GM18502 (cell line): Measurements from ENCODE around the gene AGXT2.

Experiments
- ATAC-seq: cut with Tn5 transposase; IDR thresholded peaks from one replicate; pipeline ENCODE4 v1.9.1; 2021; ENCODE audit warnings: mild to moderate bottlenecking; ENCODE audit not compliant: unreplicated experiment, poor library complexity

AGXT2 gene

DNA sequence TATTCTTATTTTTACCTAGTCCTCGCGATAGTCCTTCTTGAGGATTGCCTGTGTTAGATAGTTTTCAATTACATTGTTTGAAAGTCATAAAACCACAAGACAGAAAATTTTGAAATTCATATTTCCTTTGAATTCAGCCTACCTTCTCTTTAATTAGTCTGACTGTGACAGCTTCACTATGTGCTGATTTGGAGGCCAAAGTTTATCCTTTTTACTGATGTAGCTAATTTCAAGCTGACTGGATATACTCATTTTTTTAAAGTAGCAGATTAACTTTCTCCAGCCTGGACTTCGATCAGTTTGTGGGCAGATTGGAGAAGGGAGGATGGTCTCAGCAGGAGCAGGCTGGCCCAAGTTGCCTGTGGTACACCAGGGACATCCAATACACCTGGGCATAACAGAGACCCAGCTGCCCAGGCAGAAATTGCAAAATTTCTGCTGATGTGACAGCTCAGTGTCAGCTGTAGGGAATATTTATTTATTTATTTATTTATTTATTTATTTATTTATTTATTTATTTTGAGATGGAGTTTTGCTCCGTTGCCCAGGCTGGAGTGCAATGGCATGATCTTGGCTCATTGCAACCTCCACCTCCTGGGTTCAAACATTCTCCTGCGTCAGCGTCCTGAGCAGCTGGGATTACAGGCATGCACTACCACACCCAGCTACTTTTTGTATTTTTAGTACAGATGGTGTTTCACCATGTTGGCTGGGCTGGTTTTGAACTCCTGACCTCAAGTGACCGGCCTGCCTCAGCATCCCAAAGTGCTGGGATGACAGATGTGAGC, 24.2 kb downstream of the AGXT2 start:
- ATAC-seq = no peak

GRCh38 chr5:35016174-35017051, 31.3 kb downstream of the AGXT2 start:
- peak; percentile 89 for ATAC-seq

- ATAC-seq = no peak
These were observed 32.7 kb downstream of the AGXT2 start for GRCh38 chr5:35015063-35015462.

DNA sequence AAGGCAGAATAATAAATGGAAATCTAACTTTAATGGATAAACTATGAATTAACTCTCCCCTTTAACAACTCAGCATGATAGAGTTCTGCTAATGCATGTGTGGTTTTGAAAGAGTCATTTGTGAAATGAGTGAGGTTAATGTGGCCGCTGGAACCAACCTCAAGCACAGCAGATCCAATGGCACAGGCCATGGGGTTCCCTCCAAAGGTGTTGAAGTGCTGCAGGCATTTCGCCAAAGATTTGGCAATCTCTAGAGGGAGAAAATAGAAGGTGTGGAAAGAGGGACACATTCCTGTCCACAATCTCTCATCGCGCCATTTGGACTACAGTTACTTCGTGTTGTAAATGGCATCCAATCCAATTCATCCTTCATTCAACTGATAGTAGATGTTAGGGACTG, 35.0 kb downstream of the AGXT2 start:
- no peak for ATAC-seq

GRCh38 chr5:35012365-35012764, 35.4 kb downstream of the AGXT2 start:
- ATAC-seq = no peak

- no peak for ATAC-seq
These were observed 37.1 kb downstream of the AGXT2 start for GRCh38 chr5:35010676-35011075.

GRCh38 chr5:35009657-35010056, 38.1 kb downstream of the AGXT2 start:
- no peak for ATAC-seq

DNA sequence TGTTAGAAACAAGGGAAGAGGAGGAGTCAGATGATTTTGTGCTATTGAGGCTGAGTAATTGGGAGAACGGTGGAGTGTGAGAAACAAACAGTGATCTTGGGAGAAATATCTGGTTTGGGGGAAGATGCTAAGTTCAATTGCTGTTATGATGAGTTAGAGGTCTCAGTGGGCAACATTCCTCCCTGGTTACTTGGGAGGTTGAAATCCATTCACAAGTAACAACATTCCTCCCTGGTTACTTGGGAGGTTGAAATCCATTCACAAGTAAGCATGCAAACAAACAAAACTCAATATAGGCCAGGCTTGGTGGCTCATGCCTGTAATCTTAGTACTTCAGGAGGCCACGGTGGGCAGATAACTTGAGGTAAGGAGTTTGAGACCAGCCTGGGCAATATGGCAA, 38.7 kb downstream of the AGXT2 start:
- no peak for ATAC-seq

- ATAC-seq = no peak
These were observed 43.0 kb downstream of the AGXT2 start for GRCh38 chr5:35004771-35005170.

DNA sequence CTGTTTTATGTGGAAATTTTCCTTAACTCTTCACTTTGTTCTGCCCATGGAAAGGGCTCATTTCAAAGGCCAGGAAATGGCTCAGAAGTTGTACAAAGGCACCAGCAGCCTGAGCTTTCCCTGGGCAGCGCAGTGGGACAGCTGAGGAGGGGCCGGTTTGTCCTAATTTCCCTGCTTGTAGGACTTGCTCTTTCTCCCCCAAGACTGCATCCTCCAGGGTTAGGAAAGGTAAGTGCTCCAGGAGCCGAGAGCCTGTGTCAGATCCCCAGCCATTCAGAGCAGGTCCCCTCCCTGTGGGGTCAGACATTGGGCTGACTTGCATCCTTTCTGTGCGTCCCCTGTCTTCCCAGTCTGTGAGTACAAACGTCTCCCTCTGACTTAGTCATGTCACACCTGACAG, 43.5 kb downstream of the AGXT2 start:
- ATAC-seq = no peak

DNA sequence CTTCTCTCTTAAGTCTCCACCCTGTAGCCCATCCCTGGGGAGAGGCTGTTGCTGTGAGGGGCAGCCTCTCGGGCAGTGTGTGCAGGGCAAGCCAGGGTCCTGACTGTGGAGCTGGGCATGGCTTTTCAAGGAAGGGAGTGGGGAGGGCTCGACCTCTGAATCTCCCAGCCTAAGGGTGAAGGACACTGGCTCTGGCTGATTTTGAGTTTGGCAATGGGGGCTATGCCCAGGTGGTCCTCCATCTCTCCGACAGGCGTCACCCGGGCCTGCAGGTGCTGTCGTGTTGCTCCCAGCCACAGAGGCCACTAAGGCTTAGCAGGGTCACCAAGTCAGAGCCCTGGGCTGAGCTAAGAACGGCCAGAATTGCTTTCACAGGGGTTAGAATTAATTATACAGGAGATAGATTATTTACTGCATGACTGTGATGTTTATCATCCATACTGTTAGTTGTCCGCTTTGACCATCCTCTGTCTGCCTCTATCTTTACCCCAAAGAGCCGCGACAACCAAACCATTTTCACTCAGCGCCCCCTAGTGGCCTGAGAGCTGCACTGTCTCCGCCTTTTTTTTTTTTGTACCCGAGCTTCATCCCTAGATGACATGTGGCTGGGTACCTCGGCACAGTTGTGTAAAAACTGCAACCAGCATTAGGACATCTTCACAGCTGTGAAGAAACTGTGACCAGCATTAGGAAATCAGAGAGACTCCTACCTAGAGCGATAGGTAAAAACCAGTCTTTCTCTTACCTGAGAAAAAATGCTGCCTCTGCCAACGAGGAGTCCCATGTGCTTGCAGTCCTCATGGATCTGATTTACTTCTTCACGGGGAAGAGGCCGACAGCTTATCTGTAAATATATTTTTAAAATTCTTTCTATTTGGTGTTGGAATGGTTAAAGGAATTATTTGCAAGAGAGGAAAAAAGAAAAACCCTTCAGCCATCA, 44.5 kb downstream of the AGXT2 start:
- peak; percentile 81 for ATAC-seq

- no peak for ATAC-seq
These were observed 45.3 kb downstream of the AGXT2 start for GRCh38 chr5:35002459-35002858.

DNA sequence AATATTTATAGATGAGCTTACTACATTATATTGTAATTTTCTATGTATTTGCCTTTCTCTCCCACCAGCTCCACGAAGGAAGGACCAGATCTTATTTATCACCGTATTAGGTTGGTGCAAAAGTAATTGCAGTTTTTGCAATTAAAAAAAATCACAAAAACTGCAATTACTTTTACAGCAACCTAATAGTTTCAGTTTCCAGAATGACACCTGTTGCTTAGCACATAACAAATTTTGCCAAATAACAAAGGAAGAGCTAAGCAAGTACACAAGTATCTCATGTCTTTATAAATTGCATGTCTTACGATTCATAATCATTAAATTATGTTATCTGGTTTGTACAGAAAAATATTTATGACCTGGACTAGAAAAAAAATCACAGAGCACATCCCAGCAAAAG, 45.9 kb downstream of the AGXT2 start:
- no peak for ATAC-seq

- no peak for ATAC-seq
These were observed 49.5 kb downstream of the AGXT2 start for GRCh38 chr5:34998058-34998789.

DNA sequence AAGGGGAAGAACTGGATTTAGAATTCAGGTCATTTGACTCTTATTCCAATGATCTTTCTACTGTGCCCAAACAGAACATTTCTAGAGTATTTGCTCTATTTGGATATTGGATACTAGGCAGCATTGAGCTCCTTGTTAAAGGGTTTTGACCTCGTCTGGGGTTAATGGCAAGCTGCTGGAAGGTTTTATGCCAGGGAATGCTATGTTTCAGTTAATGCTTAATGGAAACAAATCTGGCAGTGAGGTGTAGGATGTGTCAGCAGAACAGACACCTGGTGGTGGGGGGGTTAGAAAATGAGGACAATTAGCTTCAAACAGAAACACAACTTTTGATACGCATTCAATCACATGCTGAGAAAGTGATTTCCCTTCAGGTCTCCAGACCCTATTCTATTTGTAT, 51.5 kb downstream of the AGXT2 start:
- no peak for ATAC-seq

- no peak for ATAC-seq
These were observed 53.8 kb downstream of the AGXT2 start for GRCh38 chr5:34993951-34994350.

DNA sequence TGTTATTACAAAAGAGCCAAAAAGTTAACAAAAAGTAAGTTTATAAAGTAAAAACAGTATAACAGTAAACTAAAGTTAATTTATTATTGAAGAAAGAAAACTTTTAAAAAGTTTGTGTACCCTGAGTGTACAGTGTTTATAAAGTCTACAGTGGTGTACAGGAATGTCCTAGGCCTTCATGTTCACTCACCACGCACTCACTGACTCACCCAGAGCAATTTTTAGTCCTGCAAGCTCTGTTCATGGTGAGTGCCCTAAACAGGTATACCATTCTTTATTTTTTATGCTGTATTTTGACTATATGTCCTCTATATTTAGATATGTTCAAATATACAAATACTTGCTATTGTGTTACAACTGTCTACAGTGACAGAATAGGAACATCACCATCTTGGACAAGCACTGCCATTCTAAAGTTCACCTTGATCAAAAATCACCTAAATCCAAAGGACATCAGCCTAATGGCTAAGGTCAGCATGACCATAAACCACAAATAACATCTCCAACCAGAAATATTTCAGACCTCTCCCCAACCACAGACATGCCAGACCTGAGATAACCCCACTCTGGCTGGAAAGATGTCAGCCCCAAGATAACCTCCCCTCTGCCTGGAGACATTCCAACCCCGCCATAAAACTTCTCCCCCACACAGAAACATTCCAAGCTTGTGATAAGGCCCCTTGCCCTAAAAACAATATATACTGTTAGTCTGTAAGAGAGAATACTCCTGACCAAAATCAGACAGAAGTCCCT, 56.1 kb downstream of the AGXT2 start:
- no peak for ATAC-seq

GRCh38 chr5:34986965-34987364, 60.8 kb downstream of the AGXT2 start:
- ATAC-seq = no peak

- no peak for ATAC-seq
These were observed 64.9 kb downstream of the AGXT2 start for GRCh38 chr5:34982823-34983222.
